ENCODE data around the gene SYT13. TPM values are rescaled to one million over a fixed set of nuclear protein-coding genes. Genes with fewer than 3 reads are reported as not detected.

The SYT13 gene
- total RNA-seq, 1 donor from 2014 or later: 6.4 TPM

GRCh38 chr11:45285250-45285828 lies 802 bp downstream of the SYT13 start:
- intact Hi-C loops (cut with DNase I): no loop called here

GRCh38 chr11:45282081-45282480 lies 4.1 kb downstream of the SYT13 start:
- intact Hi-C loops (cut with DNase I): no loop called here
- DNase-seq (no peak), ATAC-seq (ENCODE audit: poor library complexity) (no peak)

More at GRCh38 chr11:45285250-45285828, 802 bp downstream of the SYT13 start:
- DNase-seq (no peak), ATAC-seq (ENCODE audit: poor library complexity) (no peak)

- intact Hi-C loops (cut with DNase I): no loop called here
- ATAC-seq (ENCODE audit: poor library complexity): no peak
Measured at GRCh38 chr11:45280449-45280848, 5.7 kb downstream of the SYT13 start.

GRCh38 chr11:45279645-45280044 lies 6.5 kb downstream of the SYT13 start:
- intact Hi-C loops (cut with DNase I): no loop called here
- ATAC-seq (ENCODE audit: poor library complexity) (no peak), DNase-seq (no peak)

More at GRCh38 chr11:45280449-45280848, 5.7 kb downstream of the SYT13 start:
- DNase-seq: no peak

- intact Hi-C loops (cut with DNase I): no loop called here
- ATAC-seq (ENCODE audit: poor library complexity): no peak
Measured at GRCh38 chr11:45278714-45279113, 7.4 kb downstream of the SYT13 start.

GRCh38 chr11:45275828-45276227 lies 10.3 kb downstream of the SYT13 start:
- ATAC-seq (ENCODE audit: poor library complexity) (no peak), DNase-seq (no peak)
- intact Hi-C loops (cut with DNase I): no loop called here

More at GRCh38 chr11:45278714-45279113, 7.4 kb downstream of the SYT13 start:
- no peak for DNase-seq

DNA sequence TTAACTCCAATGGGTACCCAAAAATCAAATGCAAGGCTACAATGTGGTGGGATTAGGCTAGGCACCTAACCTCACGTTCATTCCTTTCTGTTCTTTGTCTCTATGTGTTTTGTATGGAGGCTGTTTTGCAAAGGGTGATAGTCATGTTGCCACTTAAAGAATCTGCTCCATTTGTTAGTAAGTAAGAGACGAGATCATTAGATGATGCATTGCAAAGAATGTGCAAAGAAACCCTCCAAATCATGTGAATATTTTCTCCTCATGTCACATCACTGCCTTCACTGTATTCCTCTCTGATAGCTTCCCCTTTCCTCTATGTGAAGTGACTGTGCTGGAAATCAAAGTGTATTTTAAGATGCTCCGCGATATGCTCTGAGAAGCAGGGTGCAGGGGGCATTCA lies 11.9 kb downstream of the SYT13 start:
- intact Hi-C loops (cut with DNase I): no loop called here
- DNase-seq: no peak
- no peak for ATAC-seq (ENCODE audit: poor library complexity)

GRCh38 chr11:45273509-45273908 lies 12.6 kb downstream of the SYT13 start:
- ATAC-seq (ENCODE audit: poor library complexity): no peak
- no peak for DNase-seq
- intact Hi-C loops (cut with DNase I): no loop called here

DNA sequence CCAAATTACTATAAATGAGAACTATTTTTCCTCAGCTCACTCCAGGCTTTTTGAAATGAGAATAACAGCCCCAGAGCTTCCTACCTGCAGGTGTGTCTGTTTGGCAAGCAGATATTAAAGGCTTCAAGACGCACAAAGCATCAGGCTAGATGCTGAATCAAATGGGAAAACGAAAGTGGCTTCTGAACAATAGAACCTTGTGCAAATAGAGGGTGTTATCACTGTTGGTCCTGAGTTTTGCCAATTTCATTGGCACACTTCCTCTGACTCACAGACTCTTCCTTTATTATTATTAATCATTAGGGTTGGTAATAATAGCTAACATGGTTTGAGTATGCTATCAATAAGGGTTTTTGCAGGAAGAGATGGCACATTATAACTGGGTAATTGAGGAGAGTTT lies 13.4 kb downstream of the SYT13 start:
- intact Hi-C loops (cut with DNase I): no loop called here

GRCh38 chr11:45270946-45271716 lies 15.0 kb downstream of the SYT13 start:
- DNase-seq (no peak), ATAC-seq (ENCODE audit: poor library complexity) (no peak)
- intact Hi-C loops (cut with DNase I): no loop called here

More for the DNA sequence above, 13.4 kb downstream of the SYT13 start:
- no peak for DNase-seq
- no peak for ATAC-seq (ENCODE audit: poor library complexity)

DNA sequence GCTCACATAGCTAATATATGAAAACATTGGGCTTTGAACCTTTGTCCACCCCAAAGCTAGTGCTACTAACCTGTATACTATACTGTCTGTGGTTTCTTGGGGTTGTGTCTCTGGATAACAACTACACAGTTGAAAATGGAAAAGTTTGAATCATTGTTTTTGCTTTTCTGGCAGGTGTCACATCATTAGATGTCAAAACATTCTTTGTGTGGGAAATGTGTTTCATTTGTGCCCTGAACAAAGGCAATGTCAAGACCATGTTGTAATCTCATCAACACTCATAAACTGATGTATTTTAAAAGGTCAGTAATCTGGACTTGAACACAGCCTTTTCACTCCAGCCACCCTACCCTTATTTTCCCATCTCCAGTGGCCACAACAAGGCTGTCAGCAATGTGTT lies 16.5 kb downstream of the SYT13 start:
- DNase-seq (no peak), ATAC-seq (ENCODE audit: poor library complexity) (no peak)
- intact Hi-C loops (cut with DNase I): no loop called here

DNA sequence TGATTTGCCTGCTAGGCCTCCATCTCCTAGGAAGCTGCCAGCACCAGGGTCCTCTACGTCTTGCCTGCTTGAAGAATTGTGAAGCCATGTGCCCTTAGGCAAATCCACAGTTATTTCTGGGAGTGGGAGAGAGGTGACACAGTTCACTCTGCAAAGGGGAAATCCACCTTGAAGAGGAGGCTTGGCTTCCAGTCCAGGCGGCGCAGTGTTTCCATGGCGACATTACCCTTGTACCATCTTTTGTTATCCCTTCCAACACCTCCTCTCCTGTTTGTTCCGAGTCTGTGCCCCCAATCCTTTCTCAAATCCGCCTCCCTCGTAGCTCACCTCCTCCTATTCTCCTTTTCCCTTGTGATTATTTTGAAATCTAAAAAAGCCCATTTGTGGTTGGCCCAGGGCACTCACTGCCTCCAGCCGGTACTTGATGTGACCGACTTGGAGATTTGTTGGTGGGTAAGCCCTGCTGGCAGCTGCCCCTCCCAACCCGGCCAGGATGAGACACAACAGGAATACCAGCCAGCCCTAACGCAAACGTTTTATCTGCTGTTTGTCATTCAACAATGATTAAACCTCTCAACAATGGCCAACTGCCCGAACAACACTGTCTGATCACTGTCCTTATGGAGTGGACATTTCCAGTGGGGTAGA lies 18.4 kb downstream of the SYT13 start:
- DNase-seq: no peak

DNA sequence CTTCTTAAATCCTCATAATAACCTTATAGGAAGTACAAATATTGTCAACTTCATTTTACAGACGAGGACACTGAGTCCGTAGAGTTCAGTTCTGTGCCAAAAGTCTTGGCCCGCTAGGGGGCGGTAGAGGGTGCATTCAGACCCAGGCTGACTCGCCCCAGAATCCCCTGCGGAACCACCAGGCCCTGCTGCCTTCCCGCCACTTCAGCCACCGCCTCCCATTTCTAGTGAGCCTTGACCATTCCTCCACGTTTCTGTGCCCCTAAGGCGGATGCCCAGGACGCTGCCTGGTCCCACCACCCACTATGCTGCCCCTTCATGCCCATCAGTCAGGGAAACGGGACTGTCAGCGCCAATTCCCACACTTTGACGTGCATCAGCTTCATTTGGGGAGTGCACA lies 19.1 kb downstream of the SYT13 start:
- no peak for ATAC-seq (ENCODE audit: poor library complexity)
- intact Hi-C loops (cut with DNase I): no loop called here
- DNase-seq: no peak

More for the DNA sequence above, 18.4 kb downstream of the SYT13 start:
- intact Hi-C loops (cut with DNase I): no loop called here
- no peak for ATAC-seq (ENCODE audit: poor library complexity)

DNA sequence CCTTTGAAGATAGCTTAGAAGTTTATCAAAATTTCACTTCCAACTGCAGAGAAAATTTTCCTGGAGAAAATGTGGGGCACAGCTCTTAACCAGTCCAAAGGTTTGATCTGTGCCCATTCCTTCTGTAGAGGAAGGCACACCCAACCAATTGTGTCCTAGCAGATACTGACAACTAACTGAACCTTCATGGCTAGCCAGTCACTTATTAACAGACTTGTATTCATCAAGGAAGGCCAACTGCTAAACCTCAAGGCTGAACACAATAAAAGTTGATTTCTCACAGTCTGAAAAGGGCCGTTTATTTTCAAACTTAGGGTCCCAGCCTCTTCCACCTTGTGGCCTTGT lies 19.5 kb downstream of the SYT13 start:
- intact Hi-C loops (cut with DNase I): no loop called here
- ATAC-seq (ENCODE audit: poor library complexity) (no peak), DNase-seq (no peak)

DNA sequence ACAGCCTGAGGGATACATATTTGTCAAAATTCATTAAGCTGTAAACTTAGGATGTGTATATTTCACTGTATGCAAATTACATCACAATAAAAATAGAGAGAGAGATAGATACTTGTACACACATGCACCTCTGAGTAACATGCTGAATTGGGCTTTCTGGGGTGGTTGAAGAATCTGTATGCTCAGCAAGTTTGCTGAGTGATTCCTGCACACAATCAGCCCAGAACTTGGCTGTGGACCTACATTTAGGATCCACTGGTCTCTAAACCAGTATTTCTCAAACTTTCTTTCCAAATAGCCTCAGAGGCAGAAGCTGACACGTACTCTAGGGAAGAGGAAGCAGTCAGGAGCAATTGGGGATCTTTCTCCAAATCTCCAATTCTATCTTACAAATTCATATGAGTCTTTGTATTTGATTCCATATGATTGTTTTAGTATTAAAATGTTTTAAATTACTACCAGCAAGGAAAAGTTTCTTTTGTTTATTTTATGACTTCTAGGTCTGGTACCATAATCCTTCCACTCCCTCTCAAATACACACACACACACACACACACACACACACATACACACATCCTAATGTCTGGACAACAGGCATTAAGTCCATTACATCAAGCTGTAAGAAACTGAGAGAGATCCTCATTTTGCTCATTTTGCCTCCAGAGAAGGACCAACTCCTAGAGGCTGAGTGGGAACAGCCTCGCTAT lies 20.0 kb downstream of the SYT13 start:
- no peak for ATAC-seq (ENCODE audit: poor library complexity)
- DNase-seq: no peak
- intact Hi-C loops (cut with DNase I): no loop called here

DNA sequence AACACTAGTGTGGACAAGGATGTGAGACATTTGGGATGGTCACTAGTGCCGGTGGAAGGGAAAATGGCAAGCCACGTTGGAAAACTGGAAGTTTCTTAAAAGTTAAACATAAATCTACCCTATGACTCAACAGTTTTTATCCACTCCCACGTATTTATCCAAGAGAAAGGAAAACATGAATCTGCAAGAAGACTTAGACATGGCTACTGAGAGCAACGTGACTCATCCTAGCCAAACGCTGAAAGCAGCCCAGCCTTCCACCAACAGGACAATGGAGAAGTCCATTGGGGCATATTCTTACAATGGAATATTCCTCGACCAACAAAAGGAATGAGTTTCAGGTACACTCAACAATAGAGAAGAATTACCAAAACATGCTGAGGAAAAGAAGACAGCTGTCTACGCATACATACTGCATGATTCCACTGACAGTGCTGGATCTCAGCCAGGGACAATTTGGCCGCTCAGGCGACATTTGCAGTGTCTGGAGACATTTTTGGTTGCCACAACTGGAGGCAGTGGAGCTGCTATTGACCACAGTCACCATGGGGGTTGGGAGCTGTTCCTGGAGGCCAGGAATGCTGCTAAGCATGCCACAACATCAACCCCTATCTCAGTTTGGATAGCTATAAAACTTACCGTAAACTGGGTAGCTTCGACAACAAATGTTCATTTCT lies 21.2 kb downstream of the SYT13 start:
- no peak for DNase-seq
- intact Hi-C loops (cut with DNase I): no loop called here
- no peak for ATAC-seq (ENCODE audit: poor library complexity)

DNA sequence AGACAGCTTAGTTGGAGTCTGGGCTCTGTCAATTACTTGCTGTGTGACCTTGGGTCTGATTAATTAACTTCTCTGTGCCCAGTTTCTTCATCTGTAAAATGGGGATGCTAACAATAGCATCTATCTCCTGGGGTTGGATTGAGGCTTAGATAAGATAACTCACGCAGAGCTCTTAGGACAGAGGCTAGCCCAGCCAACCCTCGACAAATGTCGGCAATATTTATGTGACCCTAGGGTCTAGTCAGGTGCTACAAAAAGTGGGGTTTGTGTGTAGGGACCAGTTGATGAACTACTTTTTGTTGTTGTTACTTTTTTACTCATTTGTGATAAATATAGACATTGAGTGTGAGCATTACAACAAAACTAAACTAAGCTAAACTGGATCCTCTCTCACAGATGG lies 22.4 kb downstream of the SYT13 start:
- no peak for ATAC-seq (ENCODE audit: poor library complexity)
- DNase-seq: no peak
- intact Hi-C loops (cut with DNase I): no loop called here

DNA sequence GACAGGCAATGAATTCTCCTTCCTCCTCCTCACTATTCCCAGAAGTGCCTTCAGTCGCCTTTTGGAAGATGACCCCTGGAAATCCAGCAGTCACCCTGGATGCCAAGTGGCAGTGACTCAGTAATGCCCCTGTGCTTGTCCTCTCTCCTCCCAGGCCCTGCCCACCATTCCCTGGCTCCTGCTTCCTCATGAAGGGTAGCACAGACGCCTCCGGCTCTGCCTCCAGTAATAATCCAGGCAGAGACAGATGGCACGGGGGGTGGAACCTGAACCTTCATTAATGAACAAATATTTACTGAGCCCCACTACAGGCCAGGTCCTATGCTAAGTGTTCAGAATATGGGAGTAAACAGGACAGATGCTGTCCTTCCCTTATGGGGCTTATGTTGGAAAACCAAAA lies 23.2 kb downstream of the SYT13 start:
- DNase-seq (no peak), ATAC-seq (ENCODE audit: poor library complexity) (no peak)
- intact Hi-C loops (cut with DNase I): no loop called here

GRCh38 chr11:45260071-45260470 lies 26.1 kb downstream of the SYT13 start:
- DNase-seq (no peak), ATAC-seq (ENCODE audit: poor library complexity) (no peak)
- intact Hi-C loops (cut with DNase I): no loop called here

All from Right ventricle myocardium superior (tissue), 1 donor.